HG03066 (cell line): Measurements from ENCODE around the gene RAB31.
"Not testable (repeated sequence)": the region's sequence is repeated elsewhere in the genome, so short reads cannot be mapped to it uniquely, and the experiment has no call there.

Source experiments
- ATAC-seq: cut with Tn5 transposase; IDR thresholded peaks from one replicate; pipeline ENCODE4 v1.9.1; 2021; ENCODE audit warnings: low read depth; ENCODE audit not compliant: unreplicated experiment

RAB31 gene

DNA sequence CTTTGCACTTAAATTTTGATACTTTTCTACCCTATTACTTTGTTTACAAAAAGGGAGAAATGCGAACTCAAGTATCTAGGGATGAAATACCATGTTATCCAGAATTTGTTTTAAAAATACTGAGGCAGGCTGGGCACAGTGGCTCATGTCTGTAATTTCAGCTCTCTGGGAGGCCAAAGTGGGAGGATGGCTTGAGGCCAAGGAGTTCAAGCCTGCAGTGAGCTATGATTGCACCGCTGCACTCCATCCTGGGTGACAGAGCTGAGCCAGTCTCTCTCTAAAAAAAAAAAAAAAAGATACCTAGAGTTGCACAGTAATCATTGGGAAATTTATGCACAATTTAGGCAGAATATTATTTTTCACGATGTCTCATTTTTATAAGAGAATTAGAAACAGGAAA is 193.3 kb downstream of the RAB31 start:
- ATAC-seq, result no peak

GRCh38 chr18:9902264-9902663 is 194.2 kb downstream of the RAB31 start:
- ATAC-seq, result not testable (repeated sequence)

GRCh38 chr18:9902832-9903231 is 194.7 kb downstream of the RAB31 start:
- no peak for ATAC-seq

DNA sequence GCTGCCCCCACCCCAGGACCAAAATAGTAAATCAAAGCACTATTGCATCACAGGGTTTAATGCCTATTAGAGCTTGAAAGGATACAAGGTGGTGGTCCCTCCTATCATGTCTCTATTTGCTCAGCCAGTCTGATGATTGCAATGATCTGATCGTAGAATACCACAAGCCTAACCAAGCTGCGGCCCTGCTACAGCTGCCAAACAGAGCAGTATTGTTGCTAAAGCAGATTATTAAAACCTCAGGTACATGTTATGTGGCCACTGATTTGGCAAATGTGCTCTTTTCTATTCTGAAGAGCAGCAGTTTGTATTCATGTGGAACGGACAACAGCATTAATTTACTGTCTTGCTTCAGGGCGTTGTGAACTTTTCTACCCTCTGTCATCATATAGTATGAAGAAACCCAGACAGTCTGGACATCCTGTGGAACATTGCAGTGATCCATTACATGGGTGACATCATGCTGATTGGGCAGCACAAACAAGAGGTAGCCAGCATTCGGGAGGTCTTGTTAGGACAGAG is 197.4 kb downstream of the RAB31 start:
- no peak for ATAC-seq

DNA sequence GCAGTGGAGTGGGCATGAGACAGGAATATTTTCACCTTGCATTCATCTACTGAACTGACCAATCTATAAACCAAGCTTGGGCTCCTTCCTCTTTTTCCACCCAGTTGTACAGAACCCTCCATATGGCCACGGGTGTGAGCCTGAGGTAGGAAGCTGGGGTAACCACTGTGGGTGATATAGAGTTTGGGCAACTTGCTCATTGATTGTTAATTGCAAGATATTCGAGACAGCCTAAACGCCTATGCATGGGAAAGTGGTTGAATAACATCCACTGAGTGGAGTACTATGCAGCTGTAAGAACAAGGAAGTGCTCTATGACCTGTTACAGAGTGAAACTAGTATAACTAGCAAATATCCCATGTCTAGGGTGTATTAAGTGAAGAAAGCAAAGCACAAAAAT is 198.4 kb downstream of the RAB31 start:
- ATAC-seq, result no peak

DNA sequence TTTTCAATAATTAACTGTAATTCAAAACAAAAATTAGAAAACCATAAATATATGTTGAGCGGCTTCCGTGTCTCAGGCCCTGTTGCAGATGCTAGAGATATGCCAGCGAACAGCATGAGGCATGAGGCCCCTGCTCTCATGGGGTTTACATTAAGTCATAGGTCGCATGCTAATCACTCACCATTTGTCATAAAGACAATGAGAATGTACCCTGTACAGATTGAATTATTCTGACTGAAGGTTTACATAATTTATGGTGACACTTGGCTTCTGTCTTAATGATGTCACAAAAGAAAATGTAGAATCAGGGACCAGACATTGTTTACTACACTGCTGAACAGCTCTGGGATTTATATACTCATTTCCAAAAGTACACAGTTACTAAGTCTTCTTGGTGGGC is 199.8 kb downstream of the RAB31 start:
- ATAC-seq, result no peak

DNA sequence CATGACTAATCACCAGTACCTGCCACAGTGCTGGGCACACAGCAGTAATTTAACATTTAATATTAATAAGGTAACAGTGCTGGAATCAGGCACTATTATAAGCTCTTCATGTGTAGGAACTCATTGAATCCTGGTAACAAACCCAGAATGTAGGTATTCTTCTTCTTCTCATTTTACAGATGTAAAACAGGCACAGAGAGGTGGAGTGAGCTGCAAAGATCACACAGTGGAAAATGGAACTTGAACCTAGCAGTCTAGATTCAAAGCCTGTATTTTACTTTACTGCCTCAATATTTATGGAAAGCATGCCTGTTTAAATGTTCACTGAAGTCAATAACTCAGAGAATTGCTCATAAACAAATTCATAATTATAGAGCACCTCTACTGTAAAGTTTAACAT is 202.0 kb downstream of the RAB31 start:
- no peak for ATAC-seq

DNA sequence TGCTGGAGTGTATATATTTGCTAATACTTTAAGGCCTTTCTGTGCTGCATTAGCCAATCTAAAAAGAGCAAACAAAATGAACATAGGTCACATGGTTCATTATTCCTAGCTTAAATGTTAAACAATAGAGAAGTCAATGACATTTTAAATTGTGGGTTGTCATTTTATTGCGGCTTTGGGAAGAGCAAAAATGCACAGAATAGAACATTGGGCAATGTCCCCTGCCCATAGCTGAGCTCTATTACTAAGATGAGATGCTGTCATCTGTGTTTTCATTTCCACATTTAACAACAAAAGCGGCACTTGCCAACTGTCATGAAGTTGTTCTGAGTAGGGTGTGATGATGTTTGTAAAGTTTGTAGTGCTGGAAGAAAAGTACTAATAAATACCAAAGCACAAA is 202.6 kb downstream of the RAB31 start:
- ATAC-seq, result no peak

- ATAC-seq, result no peak
Measured at GRCh38 chr18:9911226-9911625, 203.1 kb downstream of the RAB31 start.
